ENCODE measurements around the gene IGF1R.

The IGF1R gene

DNA sequence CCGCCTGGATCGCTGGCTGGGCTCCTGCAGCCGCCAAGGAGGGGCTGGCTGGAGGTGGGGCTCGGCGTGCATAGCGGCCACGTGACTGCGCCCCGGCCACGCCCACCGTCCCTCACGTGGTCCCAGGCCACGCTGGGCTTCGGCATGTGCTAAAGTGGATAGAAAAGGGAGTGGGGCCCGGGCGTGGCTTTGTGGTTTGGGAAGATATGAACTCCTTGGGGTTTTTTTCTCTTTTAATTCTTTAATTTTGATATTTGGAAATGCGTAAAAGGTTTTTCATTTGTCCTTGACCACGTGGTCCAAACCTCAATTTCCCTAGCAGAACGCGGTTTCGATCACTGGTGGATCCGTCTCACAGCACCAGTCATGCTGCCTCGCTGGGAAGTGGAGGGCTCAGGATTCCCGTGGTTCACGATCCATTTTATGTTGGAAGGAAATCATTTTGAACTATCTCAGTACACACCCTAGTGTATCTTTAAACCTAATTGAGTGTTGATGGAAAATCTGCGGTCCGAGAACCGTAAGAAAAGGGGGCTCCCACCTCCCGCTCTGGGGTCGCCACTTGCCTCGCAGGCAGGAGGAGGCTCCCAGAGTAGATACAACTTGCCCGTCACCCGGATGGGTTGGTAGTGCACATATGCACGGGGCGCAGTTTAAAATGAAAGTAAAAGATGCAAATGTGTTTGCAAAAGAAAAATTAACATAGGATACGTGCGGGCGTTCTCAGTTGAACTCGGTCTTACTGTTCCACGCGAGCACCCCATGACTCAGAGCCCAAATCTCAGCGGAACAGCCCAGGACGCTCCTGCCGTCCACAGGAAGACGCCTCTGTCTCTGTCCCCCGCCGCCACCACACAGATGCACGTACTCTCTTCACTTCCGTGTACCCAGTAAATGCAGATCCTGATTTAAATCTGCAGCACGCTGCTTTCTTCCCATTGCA, 217.3 kb downstream of the IGF1R start:
- DNase-seq, result no peak

DNA sequence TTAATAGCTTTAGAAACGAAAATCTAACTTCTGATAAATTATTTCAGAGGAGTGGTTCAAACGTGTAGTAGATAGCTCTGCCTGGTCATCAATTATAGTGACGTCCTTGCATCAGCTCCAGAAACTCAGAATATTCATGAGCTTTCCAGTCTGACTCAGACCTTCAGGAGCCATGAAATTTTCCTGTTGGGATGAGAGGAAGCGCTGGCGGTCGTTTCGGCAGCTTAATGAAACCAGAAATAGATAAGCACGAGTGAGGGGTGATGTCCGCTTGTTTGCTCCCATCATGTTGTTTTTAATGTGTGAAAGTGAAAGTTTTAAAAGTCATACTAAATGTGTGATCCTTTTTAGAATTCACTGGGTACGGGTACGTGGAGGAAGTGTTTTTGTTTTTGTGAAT, 218.2 kb downstream of the IGF1R start:
- no peak for DNase-seq

DNA sequence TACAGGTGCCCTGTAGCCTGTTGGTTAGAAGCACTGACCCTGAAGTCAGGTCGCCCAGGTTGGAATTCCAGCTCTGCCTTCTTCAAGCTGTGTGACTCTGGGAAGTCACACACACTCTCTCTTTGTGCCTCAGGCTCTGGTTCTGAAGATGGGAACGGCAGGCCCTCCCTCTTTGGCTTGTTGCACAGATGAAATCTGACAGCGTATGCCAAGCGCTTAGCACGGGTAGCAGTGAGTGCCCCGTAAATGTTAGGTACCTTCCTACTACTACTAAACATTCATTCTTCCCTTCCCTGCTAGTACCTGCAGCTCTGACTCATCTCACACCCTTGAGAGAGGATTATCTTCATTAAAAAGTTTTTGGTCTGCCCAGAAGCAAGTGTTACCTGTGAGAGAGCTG, 220.2 kb downstream of the IGF1R start:
- DNase-seq, result no peak

DNA sequence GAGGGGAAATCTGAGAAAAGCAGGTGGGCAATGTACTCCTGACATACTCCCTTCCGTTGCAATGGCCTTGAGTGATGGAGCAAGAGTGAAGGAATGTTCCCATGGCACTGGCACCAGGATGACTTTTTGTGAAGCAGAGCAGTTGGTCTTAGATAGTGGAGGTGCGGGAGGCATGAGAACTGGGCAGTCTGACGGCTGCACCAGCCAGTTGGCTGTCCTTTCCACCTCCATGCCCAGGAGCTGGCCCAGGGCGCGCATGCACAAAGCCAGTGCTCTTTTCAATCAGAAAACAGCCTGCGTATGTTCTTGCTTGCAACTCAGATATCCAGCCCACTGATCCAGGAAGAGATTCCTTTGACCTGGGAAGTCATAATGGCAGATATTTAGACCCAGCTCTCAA, 222.4 kb downstream of the IGF1R start:
- DNase-seq, result no peak

DNA sequence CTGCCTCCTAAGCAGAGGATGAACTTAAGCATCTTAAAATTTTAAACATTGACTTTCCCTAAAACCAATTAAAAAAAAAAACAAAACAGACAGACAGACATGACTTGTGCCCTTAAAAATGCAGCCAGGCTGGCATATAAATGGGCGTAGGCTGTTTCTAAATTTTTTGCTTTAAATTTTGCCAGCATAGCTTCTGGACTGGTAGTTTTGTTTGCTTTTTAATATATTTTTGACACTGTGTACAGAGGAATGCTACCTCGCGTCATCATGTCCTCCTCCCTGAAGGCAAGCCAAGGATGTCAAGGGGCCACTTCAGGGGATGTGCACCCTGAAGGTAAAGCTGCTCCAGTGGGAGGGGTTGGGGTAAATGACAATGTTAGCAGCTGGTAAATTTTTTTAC, 224.4 kb downstream of the IGF1R start:
- DNase-seq, result no peak

DNA sequence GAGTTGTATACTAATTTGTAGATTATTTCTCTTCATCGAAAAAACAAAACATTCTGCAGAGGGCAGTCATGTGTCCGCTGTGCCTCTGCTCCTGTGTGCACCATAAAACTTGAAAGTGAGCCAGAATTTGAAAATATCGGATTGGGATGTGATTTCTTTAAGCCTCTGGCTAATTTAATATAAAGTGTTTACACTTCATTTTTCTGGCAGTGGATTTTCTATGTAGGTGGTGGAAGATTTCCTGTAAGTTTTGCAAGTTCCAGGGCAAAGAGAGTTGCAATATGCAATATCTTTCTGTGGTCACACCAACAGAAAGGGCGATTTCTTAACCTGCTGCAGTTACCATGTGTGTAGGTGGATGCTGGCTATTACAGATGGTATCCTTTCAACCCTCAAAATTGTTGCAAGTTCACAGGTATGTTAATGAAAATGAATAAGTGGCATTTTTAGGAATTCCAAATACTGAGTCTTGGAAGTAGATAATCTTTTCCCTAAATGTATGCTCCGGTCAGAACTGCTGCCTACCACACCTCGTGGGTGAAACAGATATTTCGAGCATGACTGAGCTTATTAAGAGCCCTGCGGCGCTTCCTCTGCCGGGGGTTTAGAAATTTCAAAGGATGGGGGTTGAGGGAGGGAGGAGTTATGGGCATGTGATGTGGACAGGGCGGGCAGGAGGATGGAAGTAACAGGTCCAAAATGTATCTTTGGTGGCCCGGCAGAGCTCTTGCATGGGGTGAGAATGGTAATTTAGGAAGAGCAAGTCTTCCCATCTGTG, 225.3 kb downstream of the IGF1R start:
- DNase-seq, result peak; percentile 38

DNA sequence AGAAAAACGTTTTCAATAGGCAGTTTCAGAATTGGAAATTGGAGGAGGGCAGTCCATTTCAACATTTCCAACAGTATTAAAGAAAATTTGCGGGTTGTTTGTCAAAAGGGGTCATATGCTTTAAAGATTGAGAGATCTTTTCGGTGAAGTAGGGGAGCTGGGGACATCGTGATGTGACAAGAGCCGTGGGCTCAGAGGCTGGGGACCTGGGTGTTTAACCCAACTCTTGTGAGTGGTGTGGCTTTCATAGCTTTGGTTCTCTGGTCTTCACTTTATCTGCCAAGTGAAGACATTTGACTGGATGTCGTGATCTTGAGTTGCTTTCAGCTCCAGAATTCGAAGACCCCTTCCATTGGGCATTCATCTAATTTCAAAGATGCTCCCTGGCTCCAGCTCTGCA, 226.0 kb downstream of the IGF1R start:
- DNase-seq, result no peak

DNA sequence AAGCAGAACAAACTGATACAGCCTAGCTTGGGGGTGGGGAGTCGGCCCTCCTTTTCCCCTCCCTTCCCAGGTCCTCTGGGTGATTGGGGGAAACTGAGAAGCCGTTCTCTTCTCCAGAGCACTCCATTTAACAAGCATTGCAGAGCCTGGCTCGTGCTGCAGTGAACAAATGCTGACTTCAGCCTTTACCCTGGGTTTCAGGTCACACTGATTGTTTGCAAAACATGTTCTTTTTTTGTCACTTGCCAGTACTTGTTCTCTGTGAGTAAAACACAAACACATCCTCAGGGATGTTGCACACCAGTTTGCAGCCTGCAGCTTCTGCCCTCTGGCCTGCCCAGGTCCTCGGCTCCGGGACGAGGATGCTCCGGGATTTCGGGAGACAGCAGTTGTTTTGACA, 226.4 kb downstream of the IGF1R start:
- DNase-seq, result no peak

DNA sequence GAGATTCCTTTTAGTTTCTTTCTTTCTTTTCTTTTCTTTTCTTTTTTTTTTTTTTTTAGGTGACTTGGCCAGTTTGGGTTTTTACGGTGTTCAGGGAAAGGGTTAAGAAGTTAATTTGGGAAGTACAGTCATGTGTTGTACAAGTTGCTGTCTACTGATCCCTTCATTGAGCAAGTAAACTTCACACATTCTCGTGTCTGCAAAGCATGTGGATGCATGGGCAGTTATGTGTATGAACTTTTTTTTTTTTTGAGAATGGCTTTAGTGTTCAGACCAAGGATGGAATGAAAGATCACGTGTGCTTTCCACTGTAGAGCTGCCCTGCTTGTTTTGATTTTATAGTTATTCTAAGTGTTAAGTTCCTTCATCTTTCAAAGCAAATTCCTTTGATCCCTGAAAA, 227.0 kb downstream of the IGF1R start:
- no peak for DNase-seq

DNA sequence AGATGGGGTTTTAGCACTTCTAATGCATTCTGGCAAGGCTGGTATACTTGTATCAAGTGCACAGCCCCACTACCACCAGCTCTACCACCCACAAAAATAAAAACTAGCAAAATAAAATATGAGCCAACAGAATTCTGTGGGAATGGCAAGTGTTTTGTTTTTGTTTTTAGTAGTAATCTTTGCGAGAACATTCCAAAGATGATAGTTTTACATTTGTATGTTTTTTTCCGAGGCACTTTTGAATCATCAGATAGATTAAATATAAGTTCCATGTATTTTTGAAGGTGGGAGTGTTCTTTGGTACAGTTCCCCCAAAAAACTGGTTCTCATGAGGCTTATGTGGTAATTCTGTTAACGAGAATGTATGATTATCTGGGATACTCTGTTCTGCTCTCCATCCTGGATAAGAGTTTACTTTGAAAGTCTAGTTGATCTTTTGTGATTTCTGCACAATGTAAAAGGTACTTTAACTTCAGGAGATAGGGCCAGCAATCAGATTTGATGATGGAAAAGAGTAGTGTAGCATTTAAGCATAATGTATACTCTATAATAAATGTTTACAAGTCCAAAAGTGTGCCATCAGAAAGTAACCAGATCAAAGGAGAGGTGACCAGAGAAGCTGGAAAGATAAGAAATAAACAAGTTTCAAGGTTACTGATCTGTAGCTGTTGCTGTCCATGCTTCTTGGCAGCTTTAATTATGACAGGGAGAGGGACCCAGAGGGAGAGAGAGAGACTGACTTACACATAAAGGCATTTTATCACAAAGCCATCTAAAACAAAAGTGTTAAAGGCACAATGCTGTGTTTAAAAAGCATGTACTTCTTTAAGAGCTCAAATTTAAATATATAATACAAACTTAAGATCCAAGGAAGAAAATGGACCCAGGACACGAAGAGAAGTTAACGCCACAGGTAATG, 228.4 kb downstream of the IGF1R start:
- DNase-seq, result no peak

DNA sequence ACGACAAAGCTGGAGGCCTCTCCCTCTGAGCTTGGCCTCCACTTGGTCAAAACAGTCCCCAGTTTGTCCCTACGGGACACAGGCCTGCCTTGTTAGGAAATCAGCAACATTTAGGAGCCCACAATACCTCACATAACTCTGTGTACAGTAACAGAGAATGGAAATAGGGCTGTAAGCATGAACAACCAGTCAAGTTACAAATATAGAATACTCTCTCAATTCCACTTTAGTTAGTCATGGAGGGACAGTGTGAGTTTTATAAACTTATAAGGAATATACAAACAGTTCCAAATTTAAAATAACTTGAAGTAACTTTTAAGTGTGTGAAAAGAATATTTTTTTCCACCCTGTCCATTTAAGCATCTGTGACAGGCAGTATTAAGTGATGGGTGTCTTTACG, 229.8 kb downstream of the IGF1R start:
- no peak for DNase-seq

DNA sequence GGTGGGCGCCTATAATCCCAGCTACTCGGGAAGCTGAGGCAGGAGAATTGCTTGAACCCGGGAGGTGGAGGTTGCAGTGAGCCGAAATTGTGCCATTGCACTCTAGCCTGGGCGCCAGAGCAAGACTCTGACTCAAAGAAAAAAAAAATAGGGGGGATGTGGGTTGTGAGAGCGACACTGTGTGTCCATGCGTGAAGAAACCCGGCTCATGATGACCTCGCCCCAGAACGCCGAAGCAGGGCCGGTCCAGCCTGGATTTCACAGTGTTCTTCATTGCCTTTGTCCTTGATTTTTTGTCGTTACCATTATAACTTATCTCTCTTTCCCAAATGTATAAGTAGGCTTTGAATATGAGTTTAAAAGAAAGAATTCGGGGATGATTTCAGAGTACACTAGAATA, 230.5 kb downstream of the IGF1R start:
- no peak for DNase-seq

DNA sequence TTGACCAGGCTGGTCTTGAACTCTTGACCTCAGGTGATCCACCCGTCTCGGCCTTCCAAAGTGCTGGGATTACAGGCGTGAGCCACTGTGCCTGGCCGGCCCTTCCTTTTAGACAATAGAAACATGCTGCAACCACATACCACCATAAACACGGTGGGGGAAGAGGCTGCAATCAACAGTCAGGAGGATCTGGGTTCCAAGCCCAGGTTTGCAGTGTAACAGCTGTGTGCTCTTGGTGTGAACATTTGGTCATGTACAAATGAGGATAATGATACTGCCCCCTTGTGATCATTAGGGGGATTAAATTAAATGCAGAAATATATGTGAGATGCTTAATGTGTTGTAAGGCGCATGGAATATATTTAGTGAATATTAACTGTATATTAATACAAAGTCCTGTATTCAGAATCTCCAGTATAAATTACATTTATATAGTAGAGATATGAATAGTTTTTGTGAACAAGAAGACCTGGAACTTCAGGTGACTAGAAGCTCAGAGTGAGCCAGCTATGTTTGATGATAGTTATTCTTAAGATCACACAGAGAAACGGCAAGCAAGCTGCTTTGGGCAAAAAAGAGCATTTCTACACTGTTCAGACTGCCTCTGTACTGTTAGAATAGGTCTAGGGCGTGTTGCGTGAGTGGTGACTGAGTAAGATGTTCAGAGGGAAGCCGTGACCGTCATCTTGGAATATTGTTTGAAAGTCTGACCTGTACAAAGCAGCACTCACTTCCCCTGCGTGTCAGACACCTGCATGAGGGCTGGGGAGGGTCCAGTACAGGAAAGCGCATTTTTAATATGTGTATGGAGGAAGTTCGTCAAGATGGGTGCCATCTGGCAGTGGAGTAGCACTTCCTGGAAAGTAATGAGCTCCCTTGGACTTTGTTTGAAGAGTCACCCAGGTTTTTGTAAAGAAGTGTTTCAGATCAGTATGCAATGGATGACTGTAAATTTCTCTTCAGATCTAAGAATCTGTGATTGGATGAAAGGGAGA, 233.5 kb downstream of the IGF1R start:
- DNase-seq, result no peak

DNA sequence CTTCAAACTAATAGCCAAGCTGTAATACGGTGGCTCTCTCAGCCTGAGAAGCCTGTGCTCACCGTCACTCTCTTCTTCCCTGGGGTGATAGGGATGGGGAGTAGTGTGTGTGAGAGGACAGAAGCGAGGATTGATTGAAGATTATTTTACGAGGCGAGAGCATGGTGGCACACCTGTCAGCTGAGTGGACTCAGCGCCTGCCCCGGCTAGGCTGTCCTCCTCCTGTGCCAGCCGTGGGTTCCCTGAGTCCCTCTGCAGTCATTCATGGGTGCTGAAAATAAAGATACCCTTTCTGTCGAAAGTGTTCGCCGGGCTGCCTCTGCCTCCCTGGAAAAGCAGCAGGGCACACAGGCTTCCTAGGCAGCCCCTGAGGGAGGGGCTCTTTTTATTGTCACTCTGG, 235.1 kb downstream of the IGF1R start:
- no peak for DNase-seq

DNA sequence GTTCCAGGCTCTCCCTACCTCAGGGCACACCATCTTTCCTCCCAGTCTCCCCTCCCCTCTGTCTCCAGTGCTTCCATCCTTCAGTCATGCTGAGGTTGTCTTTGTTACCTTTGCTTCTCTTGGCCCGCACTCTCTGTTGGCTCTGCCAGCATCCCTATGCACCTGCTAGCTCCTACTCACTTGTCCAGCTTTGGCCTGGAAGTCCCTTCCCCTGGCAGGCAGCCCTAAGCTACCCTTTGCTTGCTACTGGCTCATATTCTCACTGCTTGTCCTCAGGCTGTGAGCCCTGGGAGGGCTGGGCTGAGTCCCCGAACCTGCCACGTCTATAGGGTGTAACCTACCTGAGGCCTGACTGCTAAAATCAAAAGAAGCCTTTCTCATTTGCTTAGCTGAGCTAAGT, 236.6 kb downstream of the IGF1R start:
- DNase-seq, result no peak

DNA sequence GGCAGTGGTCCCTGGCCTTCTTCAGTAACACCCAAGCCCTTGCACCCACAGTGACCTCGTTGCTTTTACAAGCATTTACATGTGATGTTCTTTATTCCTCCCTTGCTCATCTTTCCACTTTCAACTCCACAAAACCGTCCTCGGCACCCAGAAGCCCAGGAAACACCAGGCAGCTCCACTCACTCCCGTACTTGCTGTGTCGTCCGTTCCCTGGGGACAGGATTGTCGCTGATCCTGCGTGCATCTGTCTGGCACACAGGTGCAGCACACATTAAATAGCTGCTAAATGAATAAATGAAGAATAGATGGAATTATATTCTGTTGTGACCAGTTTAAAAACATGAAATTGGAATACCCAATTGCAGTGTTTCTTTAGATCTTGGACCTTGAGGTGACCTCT, 239.6 kb downstream of the IGF1R start:
- no peak for DNase-seq

DNA sequence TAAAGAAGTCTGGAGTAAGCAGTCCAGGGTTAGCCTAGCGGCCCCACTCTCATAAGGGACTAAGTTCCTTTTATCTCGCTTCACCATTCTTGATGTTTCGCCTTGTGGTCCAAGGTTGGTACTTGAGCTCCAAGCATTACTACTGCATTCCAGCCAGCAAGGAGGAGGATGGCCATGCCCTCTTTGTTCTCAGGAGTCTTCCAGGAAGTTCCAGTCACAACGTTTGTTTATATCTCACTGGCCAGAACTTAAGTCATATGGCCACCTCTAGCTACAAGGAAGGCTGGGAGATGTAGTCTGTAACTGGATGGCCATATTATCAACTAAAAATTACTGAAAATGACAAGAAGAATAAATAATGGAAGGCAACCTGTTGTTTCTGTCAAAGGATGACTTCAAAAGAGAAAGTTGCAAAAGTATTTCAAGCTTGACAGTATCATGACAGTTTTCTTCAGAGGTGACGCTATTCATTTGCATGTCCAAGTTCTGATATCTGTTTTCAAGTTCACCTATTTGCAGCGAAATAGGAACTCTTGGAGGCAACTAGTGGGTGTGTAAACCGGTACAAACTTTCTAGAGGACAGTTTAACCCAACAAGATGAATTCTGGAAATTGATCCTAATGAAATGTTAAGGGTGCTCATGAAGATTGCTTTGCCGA, 240.6 kb downstream of the IGF1R start:
- DNase-seq, result no peak

DNA sequence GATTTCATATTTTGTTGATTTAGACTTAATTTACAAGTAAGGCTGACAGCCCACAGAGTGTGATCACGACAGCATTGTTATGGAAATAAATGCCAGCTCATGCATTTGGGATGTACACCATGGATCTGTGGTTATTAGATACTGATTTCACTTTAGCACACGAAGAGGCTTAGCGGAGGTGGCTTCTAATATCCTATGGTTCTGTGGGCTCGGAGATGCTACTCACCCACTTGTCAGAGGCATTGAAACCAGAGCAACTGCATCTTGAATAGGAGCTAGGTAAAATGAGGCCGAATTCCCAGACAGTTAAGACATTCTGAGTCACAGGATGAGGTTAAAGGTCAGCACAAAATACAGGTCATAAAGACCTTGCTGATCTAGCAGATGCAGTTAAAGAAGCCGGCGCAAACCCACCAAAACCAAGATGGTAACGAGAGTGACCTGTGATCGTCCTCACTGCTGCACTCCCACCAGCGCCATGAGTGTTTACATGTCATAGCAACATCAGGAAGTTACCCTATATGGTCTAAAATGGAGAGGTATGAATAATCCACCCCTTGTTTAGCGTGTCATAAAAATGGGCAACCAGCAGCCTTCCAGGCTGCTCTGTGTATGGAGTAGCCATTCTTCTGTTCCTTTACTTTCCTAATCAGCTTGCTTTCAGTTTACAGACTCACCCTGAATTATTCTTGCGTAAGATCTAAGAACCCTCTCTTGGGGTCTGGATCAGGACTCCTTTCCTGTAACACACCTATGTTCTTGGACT, 241.8 kb downstream of the IGF1R start:
- DNase-seq, result no peak

DNA sequence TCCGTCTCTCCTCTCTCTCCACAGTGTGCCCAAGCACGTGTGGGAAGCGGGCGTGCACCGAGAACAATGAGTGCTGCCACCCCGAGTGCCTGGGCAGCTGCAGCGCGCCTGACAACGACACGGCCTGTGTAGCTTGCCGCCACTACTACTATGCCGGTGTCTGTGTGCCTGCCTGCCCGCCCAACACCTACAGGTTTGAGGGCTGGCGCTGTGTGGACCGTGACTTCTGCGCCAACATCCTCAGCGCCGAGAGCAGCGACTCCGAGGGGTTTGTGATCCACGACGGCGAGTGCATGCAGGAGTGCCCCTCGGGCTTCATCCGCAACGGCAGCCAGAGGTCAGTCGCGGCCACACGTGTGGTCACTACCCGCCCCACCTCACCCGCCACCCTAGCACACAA, 243.0 kb downstream of the IGF1R start:
- no peak for DNase-seq

DNA sequence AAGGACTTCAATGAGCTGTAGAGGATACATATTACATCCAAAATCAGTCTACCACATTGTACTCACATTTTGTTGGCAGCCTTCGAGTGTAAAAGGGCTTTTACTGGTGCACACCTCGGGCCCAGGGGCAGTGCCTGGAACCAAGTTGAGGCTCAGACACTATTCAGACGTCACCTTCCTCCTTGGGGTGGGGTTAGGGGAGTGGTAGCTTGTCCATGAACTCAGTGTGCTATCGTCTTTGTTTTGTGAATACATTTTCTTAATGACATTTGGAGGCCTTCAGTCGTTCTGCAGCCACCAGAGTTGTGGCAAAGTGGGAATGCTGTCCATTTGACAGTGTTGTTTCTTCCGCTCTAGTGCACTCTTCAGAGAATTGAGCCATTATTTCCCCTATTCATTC, 245.1 kb downstream of the IGF1R start:
- no peak for DNase-seq

DNA sequence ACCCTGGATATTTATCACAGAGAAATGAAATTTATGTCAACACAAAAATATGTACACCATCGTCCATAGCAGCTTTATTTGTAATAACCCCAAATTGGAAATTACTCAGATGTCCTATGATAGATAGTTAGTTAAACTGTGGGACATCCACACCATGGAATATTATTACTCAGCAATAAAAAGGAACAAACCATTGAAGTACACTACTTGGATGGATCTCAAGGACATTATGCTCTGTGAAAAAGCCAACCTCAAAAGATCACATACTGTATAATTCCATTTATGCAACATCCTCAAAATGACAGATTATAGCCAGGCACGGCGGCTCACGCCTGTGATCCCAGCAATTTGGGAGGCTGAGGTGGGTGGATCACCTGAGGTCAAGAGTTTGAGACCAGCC, 246.0 kb downstream of the IGF1R start:
- DNase-seq, result no peak
